GM13977 (cell line): ENCODE results near the gene PI4KB.

ENCODE experiments used
- DNase-seq: peaks from one replicate; pipeline ENCODE4 v3.0.0; 2012; ENCODE audit warnings: low spot score
- CTCF ChIP-seq: IDR thresholded peaks from 2 replicates; pipeline ENCODE4 v1.5.1; 2012; ENCODE audit warnings: mild to moderate bottlenecking, control low read depth; ENCODE audit not compliant: insufficient read depth; ENCODE audit errors: extremely low read depth, missing control alignments
- in situ Hi-C: fragments of 300-500 bp; cut with MboI; formaldehyde crosslinking; loops from one replicate; pipeline ENCODE4 v1.12.0; 2022; ENCODE audit warnings: low sequenced_read_pairs, low pct_unique_long_range_greater_than_20kb, mixed read lengths, inconsistent platforms; ENCODE audit not compliant: unreplicated experiment

The PI4KB gene

GRCh38 chr1:151327903-151328674 is 873 bp upstream of the PI4KB start:
- no peak for DNase-seq
- in situ Hi-C loops: no loop called here
- no peak for TF ChIP-seq CTCF

GRCh38 chr1:151326619-151327222 is 495 bp downstream of the PI4KB start:
- no peak for TF ChIP-seq CTCF
- DNase-seq: peak; percentile 89
- in situ Hi-C loops: no loop called here

GRCh38 chr1:151325646-151326429 is 1.4 kb downstream of the PI4KB start:
- no peak for TF ChIP-seq CTCF
- in situ Hi-C loops: no loop called here
- no peak for DNase-seq

- no peak for TF ChIP-seq CTCF
- in situ Hi-C loops: no loop called here
These were observed 2.0 kb downstream of the PI4KB start for GRCh38 chr1:151325231-151325630.

GRCh38 chr1:151324390-151324930 is 2.8 kb downstream of the PI4KB start:
- no peak for TF ChIP-seq CTCF
- in situ Hi-C loops: no loop called here
- no peak for DNase-seq

More at GRCh38 chr1:151325231-151325630, 2.0 kb downstream of the PI4KB start:
- DNase-seq: no peak

GRCh38 chr1:151318975-151319374 is 8.2 kb downstream of the PI4KB start:
- in situ Hi-C loops: no loop called here
- TF ChIP-seq CTCF: no peak
- DNase-seq: no peak
